GM10266 (cell line): ENCODE data around the gene HEATR1.

Experiments
- DNase-seq: peaks from one replicate; pipeline ENCODE4 v3.0.0; 2012; ENCODE audit errors: extremely low spot score
- CTCF ChIP-seq: IDR thresholded peaks from 2 replicates; pipeline ENCODE4 v1.5.1; 2012; ENCODE audit warnings: mild to moderate bottlenecking, low read depth; ENCODE audit not compliant: control insufficient read depth, insufficient read depth; ENCODE audit errors: missing control alignments

Gene HEATR1

GRCh38 chr1:236627727-236628408 is 23.6 kb upstream of the HEATR1 start:
- no peak for TF ChIP-seq CTCF
- no peak for DNase-seq

- no peak for DNase-seq
Measured at GRCh38 chr1:236623371-236624166, 19.3 kb upstream of the HEATR1 start.

GRCh38 chr1:236622407-236622806 is 18.1 kb upstream of the HEATR1 start:
- DNase-seq, result no peak
- no peak for TF ChIP-seq CTCF

More at GRCh38 chr1:236623371-236624166, 19.3 kb upstream of the HEATR1 start:
- TF ChIP-seq CTCF, result no peak

- TF ChIP-seq CTCF, result no peak
- no peak for DNase-seq
Measured at GRCh38 chr1:236619398-236619797, 15.1 kb upstream of the HEATR1 start.

GRCh38 chr1:236618507-236618906 is 14.2 kb upstream of the HEATR1 start:
- no peak for TF ChIP-seq CTCF
- DNase-seq, result no peak

- DNase-seq, result no peak
- TF ChIP-seq CTCF, result no peak
Measured at GRCh38 chr1:236615399-236616148, 11.3 kb upstream of the HEATR1 start.
